LNCaP clone FGC (cell line): ENCODE measurements around the gene RAB20.

Experiments
- DNase-seq: peaks from one replicate; pipeline ENCODE4 v3.0.0-alpha.2; 2011; ENCODE audit warnings: low read depth
- H3K4me3 ChIP-seq: 2 replicates; pipeline ENCODE4 v1.5.1; 2011; ENCODE audit warnings: mild to moderate bottlenecking, low read depth, low read length, control low read depth
- TF ChIP-seq, protein P1 (sequence below): IDR thresholded peaks from 2 replicates; pipeline ENCODE4 v1.5.1; 2012; ENCODE audit warnings: mild to moderate bottlenecking; ENCODE audit not compliant: control insufficient read depth, insufficient read depth; ENCODE audit errors: extremely low read depth

The RAB20 gene

DNA sequence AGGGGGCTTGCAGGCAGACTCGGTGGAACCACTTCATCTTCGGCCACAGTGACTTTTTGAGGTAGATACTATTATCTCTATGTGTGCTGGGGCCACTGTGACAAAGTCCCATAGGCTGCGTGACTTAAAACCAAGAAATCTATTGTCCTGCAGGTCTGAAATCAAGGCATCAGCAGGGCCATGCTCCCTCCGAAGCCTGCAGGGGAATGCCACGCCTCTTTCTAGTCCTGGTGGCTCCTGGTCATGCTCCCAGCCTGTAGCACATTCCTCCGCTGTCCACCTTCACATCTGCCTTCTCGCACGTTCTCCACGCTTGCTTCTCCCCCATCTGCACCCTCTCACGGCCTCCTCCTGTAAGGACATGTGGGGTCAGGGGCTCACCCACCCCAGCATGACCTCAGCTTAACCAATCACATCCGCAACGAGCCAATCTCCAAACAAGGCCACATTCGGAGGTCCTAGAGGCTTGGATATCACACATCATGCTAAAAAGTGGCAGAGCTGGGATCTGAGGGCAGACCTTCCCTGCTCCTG lies 21.0 kb upstream of the RAB20 start:
- TF ChIP-seq, protein P1, sequence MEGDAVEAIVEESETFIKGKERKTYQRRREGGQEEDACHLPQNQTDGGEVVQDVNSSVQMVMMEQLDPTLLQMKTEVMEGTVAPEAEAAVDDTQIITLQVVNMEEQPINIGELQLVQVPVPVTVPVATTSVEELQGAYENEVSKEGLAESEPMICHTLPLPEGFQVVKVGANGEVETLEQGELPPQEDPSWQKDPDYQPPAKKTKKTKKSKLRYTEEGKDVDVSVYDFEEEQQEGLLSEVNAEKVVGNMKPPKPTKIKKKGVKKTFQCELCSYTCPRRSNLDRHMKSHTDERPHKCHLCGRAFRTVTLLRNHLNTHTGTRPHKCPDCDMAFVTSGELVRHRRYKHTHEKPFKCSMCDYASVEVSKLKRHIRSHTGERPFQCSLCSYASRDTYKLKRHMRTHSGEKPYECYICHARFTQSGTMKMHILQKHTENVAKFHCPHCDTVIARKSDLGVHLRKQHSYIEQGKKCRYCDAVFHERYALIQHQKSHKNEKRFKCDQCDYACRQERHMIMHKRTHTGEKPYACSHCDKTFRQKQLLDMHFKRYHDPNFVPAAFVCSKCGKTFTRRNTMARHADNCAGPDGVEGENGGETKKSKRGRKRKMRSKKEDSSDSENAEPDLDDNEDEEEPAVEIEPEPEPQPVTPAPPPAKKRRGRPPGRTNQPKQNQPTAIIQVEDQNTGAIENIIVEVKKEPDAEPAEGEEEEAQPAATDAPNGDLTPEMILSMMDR: no peak
- no peak for DNase-seq
- H3K4me3 ChIP-seq: no peak overlapping the region

DNA sequence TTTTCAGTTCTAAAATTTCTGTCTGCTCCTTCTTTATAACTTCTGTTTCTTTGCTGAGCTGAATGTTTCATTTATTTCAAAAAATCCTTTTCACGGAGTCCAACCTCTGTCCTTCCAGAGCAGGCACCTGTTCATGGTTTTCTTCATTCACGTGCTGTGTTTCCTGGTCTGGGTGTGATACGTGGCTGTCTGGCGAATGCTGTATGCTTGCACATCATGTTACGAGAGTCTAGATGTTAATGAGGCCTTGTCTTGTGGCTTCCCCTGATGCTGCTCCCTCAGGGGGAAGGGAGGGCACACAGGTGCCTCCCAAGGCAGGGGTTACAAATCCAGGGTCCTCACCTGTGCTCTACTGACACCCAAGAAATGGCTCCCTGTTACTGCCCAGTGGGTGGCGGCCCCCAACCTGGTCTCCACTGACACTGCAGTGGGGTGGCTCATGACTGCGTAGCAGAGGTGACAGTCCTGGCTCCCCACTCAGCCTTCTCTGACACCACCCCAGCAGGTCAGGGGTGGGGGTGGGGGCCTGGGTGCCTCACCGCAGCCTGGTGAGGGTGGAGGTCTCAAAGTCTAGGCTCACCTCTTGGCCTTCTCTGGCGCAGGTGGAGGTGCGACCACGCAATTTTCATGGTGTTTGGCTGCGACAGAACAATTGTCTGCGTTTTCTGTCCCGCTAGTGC lies 20.1 kb upstream of the RAB20 start:
- DNase-seq: no peak
- TF ChIP-seq, protein P1: no peak
- no peak overlapping the region for H3K4me3 ChIP-seq

DNA sequence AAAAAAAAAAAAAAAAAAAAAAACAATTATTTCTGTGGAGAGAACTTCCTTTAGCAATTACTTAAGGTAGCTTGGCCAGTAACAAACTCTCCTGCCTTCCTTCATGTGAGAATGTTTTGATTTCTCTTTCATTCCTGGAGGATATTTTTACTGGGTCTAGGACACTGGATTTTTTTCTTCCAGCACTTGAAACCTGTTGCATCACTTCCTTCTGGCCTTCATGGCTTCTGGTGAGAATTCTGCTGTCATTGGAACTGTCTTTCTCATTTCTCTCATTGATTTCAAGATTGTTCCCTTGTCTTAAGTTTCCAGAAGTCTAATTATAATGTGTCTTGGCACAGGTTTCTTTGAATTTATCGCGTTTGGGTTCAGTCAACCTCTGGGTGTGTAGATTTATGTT lies 19.3 kb upstream of the RAB20 start:
- H3K4me3 ChIP-seq: no peak overlapping the region
- no peak for DNase-seq
- TF ChIP-seq, protein P1: no peak

- TF ChIP-seq, protein P1: no peak
- H3K4me3 ChIP-seq: no peak overlapping the region
- no peak for DNase-seq
Measured at GRCh38 chr13:110578363-110578762, 16.8 kb upstream of the RAB20 start.

- H3K4me3 ChIP-seq: no peak overlapping the region
- TF ChIP-seq, protein P1: no peak
- DNase-seq: no peak
Measured at GRCh38 chr13:110576736-110577476, 15.4 kb upstream of the RAB20 start.

DNA sequence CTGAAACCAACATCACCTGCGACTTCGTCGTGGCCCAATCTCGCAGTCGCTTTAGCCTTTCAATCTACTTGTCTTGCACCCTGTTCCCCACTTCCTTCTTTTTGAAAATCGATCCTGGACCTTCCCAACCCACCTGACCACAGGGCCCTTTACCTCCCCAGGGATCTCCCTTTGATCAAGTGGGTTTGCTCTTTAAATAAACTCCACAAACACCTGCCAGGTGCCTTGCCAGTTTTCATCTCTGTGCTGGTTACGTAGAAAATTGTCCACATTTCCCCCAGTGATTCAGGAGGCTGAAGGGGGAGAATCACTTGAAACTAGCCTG lies 14.5 kb upstream of the RAB20 start:
- no peak overlapping the region for H3K4me3 ChIP-seq
- DNase-seq: no peak
- TF ChIP-seq, protein P1: no peak
